ENCODE results near the gene MAG. TPM values are rescaled to one million over a fixed set of nuclear protein-coding genes. Genes with fewer than 3 reads are reported as not detected.

The MAG gene
- total and polyA plus RNA-seq, 2 donors (not counting 1 experiment from before 2014, with no cell fraction given): 0.50 TPM; not detected in 1

GRCh38 chr19:35254341-35255297 lies 37.3 kb upstream of the MAG start:
- Histone ChIP-seq H3K4me2 (ENCODE audit: extremely low read depth, insufficient read depth, low read length) (no peak overlapping the region), H3K9me3 (ENCODE audit: control insufficient read depth, insufficient read depth, low read depth, low read length) (no peaks in the 10 kb centered on the region), H3K27ac (ENCODE audit: insufficient read depth, low read length) (no peak overlapping the region), H2AFZ (ENCODE audit: low read length) (no peak overlapping the region), H3K27me3 (ENCODE audit: control insufficient read depth, insufficient read depth, low read length) (peaks cover 6% of the 10 kb centered on the region), H3K4me3 (replicated peaks in 1 of 4; ENCODE audit: control extremely low read depth in 1 of 4, insufficient read depth in 1 of 4, low read depth in 3 of 4, low read length in 4 of 4) (no peak overlapping the region), H3K36me3 (ENCODE audit: control insufficient read depth, insufficient read depth, low read length) (no peaks in the 10 kb centered on the region), H4K20me1 (ENCODE audit: control insufficient read depth, extremely low read depth, insufficient read depth, low read length) (no peaks in the 10 kb centered on the region), H3K4me1 (ENCODE audit: control insufficient read depth, extremely low read depth, insufficient read depth, low read length) (no peaks in the 10 kb centered on the region), H3K79me2 (ENCODE audit: control insufficient read depth, insufficient read depth, low read length) (no peaks in the 10 kb centered on the region), H3K9ac (ENCODE audit: insufficient read depth, low read length) (no peak overlapping the region)
- TF ChIP-seq EZH2 (IDR thresholded peaks at IDR 0.05; ENCODE audit: low read length, missing control alignments): no peak
- TF ChIP-seq CTCF (conservative IDR thresholded peaks at IDR 0.05 in 1 of 2, IDR thresholded peaks at IDR 0.05 in 1 of 2; ENCODE audit: low read depth in 1 of 2, low read length in 2 of 2): no peak
- DNase-seq (ENCODE audit: low read depth in 2 of 2): no peak

- TF ChIP-seq CTCF (conservative IDR thresholded peaks at IDR 0.05 in 1 of 2, IDR thresholded peaks at IDR 0.05 in 1 of 2; ENCODE audit: low read depth in 1 of 2, low read length in 2 of 2) (no peak), EZH2 (IDR thresholded peaks at IDR 0.05; ENCODE audit: low read length, missing control alignments) (no peak)
- H3K4me3 ChIP-seq (replicated peaks in 1 of 4; ENCODE audit: control extremely low read depth in 1 of 4, insufficient read depth in 1 of 4, low read depth in 3 of 4, low read length in 4 of 4): no peak overlapping the region
These were observed 35.4 kb upstream of the MAG start for GRCh38 chr19:35256566-35256965.

GRCh38 chr19:35257113-35257461 lies 34.9 kb upstream of the MAG start:
- no peaks in the 10 kb centered on the region for H3K36me3 ChIP-seq (ENCODE audit: control insufficient read depth, insufficient read depth, low read length)
- no peak for DNase-seq (ENCODE audit: low read depth in 2 of 2)
- H3K27ac ChIP-seq (ENCODE audit: insufficient read depth, low read length): no peak overlapping the region
- no peaks in the 10 kb centered on the region for H3K9me3 ChIP-seq (ENCODE audit: control insufficient read depth, insufficient read depth, low read depth, low read length)
- H3K4me1 ChIP-seq (ENCODE audit: control insufficient read depth, extremely low read depth, insufficient read depth, low read length): no peaks in the 10 kb centered on the region
- no peak overlapping the region for H2AFZ ChIP-seq (ENCODE audit: low read length)
- TF ChIP-seq EZH2 (IDR thresholded peaks at IDR 0.05; ENCODE audit: low read length, missing control alignments) (no peak), CTCF (conservative IDR thresholded peaks at IDR 0.05 in 1 of 2, IDR thresholded peaks at IDR 0.05 in 1 of 2; ENCODE audit: low read depth in 1 of 2, low read length in 2 of 2) (no peak)
- no peaks in the 10 kb centered on the region for H3K79me2 ChIP-seq (ENCODE audit: control insufficient read depth, insufficient read depth, low read length)
- H3K27me3 ChIP-seq (ENCODE audit: control insufficient read depth, insufficient read depth, low read length): peaks cover 5% of the 10 kb centered on the region
- H3K4me2 ChIP-seq (ENCODE audit: extremely low read depth, insufficient read depth, low read length): no peak overlapping the region
- no peak overlapping the region for H3K9ac ChIP-seq (ENCODE audit: insufficient read depth, low read length)
- no peaks in the 10 kb centered on the region for H4K20me1 ChIP-seq (ENCODE audit: control insufficient read depth, extremely low read depth, insufficient read depth, low read length)
- H3K4me3 ChIP-seq (replicated peaks in 1 of 4; ENCODE audit: control extremely low read depth in 1 of 4, insufficient read depth in 1 of 4, low read depth in 3 of 4, low read length in 4 of 4): no peak overlapping the region

More at GRCh38 chr19:35256566-35256965, 35.4 kb upstream of the MAG start:
- DNase-seq (ENCODE audit: low read depth in 2 of 2): no peak
- Histone ChIP-seq H4K20me1 (ENCODE audit: control insufficient read depth, extremely low read depth, insufficient read depth, low read length) (no peaks in the 10 kb centered on the region), H3K27ac (ENCODE audit: insufficient read depth, low read length) (no peak overlapping the region), H3K9ac (ENCODE audit: insufficient read depth, low read length) (no peak overlapping the region), H3K9me3 (ENCODE audit: control insufficient read depth, insufficient read depth, low read depth, low read length) (no peaks in the 10 kb centered on the region), H2AFZ (ENCODE audit: low read length) (no peak overlapping the region), H3K36me3 (ENCODE audit: control insufficient read depth, insufficient read depth, low read length) (no peaks in the 10 kb centered on the region), H3K79me2 (ENCODE audit: control insufficient read depth, insufficient read depth, low read length) (no peaks in the 10 kb centered on the region), H3K4me2 (ENCODE audit: extremely low read depth, insufficient read depth, low read length) (no peak overlapping the region), H3K4me1 (ENCODE audit: control insufficient read depth, extremely low read depth, insufficient read depth, low read length) (no peaks in the 10 kb centered on the region), H3K27me3 (ENCODE audit: control insufficient read depth, insufficient read depth, low read length) (peaks cover 5% of the 10 kb centered on the region)

Data from fibroblast of lung (primary cell).